GM12864 (cell line): ENCODE results near the gene GHRL.

Experiments
- DNase-seq: peaks from one replicate; pipeline ENCODE4 v3.0.0-alpha.2; 2011; ENCODE audit warnings: low read depth
- H3K4me3 ChIP-seq: 2 replicates; pipeline ENCODE4 v1.5.1; 2011; ENCODE audit warnings: mild to moderate bottlenecking, low read depth, low read length, control low read depth
- CTCF ChIP-seq: IDR thresholded peaks from 2 replicates; pipeline ENCODE4 v1.5.1; 2011; ENCODE audit warnings: low read depth, mild to moderate bottlenecking, moderate library complexity, low read length, control low read depth, inconsistent platforms; ENCODE audit errors: missing control alignments

GHRL gene

GRCh38 chr3:10328460-10329071, 35.8 kb upstream of the GHRL start:
- no peak for DNase-seq
- TF ChIP-seq CTCF: no peak
- no peak overlapping the region for H3K4me3 ChIP-seq

- H3K4me3 ChIP-seq: no peak overlapping the region
- TF ChIP-seq CTCF: no peak
- no peak for DNase-seq
Observed at GRCh38 chr3:10327592-10327991, 34.8 kb upstream of the GHRL start.

GRCh38 chr3:10322352-10322710, 29.6 kb upstream of the GHRL start:
- DNase-seq: no peak
- TF ChIP-seq CTCF: peak; percentile 64
- H3K4me3 ChIP-seq: no peak overlapping the region

- TF ChIP-seq CTCF: no peak
- no peak overlapping the region for H3K4me3 ChIP-seq
- DNase-seq: no peak
Observed at GRCh38 chr3:10321630-10322351, 29.0 kb upstream of the GHRL start.

GRCh38 chr3:10320320-10320677, 27.6 kb upstream of the GHRL start:
- H3K4me3 ChIP-seq: peak overlapping the region; percentile 95
- no peak for TF ChIP-seq CTCF
- no peak for DNase-seq

GRCh38 chr3:10319804-10320203, 27.1 kb upstream of the GHRL start:
- H3K4me3 ChIP-seq: peak overlapping the region; percentile 95
- no peak for TF ChIP-seq CTCF
- DNase-seq: no peak

- DNase-seq: no peak
- H3K4me3 ChIP-seq: peak overlapping the region; percentile 38
- TF ChIP-seq CTCF: no peak
Observed at GRCh38 chr3:10319251-10319650, 26.5 kb upstream of the GHRL start.
